HG03565 (cell line): ENCODE results near the gene JTB.

Experiments used
- ATAC-seq: cut with Tn5 transposase; IDR thresholded peaks from one replicate; pipeline ENCODE4 v1.9.1; 2021; ENCODE audit warnings: mild to moderate bottlenecking, moderate library complexity; ENCODE audit not compliant: unreplicated experiment

The JTB gene

DNA sequence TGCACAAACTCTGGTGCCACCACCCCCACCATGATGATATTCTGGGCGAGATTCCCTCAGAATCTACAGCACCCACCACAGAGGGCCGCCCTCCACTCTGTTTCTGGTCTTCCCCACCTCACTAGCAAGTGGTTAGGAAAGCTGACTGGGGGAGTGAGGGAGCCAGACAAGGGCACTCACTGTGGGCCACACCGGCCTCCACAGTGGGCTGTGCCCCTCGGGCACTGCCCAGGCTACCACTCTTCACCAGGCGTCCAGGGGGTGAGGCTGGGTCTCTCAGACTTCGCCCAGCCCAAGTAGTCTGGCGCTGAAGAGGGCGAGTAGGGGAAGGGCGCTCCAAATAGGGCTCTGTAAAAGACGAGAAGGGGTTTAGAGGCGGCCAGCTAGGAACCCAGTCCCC is 43.5 kb downstream of the JTB start:
- no peak for ATAC-seq

DNA sequence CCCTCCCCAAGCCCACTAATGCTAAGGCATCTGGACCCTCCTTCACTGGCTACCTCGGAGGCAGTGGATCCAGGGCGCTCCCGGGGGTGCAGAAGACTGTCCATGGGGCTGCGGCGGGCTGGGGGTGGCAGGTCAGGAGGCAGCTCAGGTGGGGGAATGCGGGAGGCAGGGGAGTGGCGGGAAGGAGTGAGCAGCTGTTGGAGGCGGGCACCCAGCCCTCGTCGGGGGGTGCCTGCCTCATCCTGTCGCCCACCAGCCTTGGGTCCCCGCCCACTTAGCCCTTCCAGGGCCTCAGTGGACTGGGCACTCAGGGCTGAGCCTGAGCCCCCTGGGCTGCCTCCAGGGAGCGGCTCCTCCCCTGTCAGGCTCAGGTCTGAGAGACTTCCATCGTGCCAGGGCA is 44.0 kb downstream of the JTB start:
- ATAC-seq = no peak

DNA sequence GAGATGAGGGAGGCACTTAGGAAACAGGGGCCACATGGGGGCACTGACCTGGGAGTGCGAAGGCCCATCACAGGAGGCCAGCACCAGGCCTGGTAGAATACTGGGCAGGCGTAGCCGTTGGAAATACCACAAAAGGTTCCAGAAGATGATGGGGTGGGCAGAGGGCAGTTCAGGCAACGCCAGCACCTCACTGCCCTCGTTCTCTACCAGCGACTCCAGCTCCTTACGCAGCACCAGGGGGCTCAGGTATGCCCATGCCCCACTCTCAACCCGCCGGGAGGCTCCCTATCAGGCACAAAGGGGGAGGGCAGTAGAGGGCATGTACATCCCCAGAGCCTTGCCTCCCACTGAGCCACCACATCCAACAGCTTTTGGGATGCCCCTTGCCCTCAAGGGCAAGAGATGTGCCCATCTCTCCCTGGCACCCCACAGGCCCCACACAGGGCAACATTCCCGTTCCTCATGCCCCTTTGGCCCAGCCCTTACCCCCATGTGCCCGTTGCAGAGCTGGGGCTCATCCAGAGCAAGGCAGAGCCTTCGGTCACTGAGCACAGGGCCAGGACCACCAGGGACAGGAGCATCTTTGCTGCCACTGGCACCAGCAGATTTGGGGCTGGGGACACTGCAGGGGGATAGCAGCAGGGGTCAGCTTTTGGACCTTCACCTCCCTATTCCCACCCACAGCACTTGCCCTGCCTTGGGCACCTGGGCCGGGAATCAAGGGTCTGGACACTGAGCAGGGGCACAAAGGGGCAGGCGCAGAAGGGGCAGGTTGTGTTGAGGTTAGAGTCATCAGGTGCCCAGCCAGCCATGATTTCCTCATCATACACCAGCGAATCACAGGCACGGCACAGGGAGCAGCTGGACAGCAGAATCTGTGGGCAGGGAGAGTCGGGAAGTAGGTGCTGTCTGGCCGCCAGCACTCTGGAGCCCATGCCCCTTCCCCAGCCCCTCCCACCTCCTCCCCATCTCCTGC is 45.0 kb downstream of the JTB start:
- no peak for ATAC-seq

DNA sequence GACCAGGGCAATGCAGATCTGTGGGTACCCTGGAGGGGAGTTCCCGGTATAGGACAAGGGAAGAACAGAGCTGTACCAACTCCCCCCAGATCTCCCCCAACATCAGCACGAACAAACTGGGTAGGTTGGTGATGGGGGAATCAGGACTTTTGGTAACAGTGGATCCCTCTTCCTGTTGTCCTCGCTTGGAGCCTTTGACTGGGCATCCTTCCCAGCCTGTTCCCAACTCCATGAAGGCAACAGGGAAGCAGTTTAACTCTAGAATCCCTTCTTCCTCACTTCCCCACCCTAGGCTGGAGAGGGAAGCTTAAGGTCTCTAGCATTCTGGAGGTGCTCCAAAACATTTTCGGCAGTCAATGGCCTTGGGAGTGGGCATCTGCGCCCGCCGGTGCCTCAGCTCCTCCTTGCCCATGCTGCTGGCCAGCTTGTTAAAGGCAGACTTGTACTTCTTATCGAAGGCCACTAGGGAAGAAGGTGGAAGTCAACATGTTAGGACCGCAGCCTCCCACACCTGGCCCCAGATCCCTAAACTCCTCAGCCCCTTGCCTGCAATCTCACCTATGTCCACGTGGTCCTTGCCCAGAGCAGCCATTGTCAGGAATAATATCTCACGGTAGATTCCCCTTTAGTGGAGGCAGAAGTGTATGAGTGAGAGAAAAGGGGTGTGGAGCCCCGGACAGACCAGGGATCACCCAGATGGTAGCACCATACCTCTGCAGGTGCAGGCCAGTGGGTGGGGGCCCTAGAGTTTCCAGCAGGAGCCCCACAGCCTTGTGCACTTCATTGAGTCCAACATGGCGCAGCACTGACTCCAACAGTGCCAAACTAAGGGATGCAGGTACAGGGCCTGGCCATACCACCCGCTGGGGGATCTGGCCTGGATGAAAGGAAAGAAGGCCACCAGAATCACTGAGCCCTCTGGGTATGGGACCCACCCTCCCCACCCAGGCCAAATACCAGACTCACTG is 47.2 kb downstream of the JTB start:
- no peak for ATAC-seq

DNA sequence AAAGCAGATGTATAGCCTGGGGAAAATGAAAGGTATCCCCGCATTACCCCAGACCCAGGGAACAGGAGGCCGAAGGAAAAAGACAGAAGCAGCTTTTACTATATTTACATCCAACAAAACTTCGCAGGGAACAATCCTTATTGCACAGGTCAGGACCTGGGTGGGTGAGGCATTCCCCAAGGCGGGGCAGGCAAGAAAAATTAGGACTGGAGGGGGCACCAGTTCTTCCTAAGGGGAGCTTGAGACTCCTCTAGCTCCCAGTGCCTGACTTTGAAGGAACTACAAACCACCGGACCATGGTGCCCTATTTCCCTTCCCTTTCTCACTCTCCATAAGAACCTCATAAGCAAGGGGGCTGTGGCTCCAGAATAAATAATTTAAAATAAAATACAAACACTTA is 48.0 kb downstream of the JTB start:
- no peak for ATAC-seq

DNA sequence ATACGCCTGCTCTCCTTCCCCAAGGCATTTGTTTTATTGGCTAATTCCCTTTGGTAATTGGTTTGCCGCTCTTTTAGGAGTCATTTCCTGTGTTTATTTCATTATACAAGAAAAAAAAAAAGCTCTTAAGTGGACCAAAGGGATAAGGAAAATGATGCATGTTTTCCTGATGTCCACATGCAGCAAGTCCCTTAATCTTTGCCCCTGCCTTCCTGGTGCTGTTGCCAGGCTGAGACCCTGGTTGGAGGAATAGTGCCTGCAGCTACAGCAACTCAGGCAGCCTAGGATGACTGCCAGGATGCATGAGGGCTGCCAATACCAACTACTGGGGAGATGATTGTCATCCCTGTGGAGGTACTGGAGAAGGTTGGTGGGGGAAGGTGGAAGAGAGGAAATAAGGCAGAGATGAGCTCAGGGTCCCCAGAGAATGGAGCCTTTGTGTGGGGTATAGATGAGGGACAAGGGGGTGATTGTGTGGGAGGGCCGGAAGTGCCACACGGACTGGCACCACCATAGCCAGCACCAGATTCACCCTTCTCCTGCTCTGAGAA is 48.6 kb downstream of the JTB start:
- no peak for ATAC-seq

DNA sequence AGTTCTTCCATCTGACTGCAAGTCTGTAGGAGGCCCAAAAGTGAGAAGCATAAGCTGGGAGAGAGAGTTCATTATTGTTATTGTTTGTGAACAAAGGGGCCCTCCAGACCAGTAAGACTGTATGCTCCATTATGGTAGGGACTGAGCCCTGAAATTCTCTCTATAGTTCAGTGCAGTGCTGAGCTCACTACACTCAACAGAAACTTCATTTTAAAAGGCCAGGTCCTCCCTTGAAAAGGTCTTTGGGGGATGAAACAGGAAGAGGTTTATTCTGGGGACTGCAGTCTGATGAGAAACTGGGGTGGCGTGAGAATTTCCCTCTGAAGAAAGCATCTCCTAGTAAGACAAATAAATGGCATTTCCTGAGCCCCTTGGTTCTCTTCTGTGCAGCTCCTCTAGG is 49.2 kb downstream of the JTB start:
- ATAC-seq = no peak

DNA sequence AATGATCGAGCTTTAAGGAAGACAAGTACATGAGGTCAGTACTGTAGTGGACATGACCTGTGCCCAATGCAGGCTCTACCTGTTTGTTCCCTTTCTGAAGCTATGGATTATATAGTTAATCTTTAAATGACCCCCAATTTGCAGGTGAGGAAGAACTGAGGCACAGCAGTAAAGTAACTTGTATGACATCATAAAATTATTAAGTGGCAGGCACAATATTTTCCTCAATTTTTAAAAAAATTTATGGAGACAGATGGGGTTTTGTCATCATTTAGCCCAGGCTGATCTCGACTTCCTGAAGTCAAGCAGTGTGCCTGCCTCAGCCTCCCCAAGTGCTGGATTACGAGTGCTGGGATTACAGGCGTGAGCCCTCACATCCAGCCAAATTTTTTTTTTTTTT is 51.1 kb downstream of the JTB start:
- no peak for ATAC-seq
